ENCODE data around the gene GBE1.
A peak's percentile ranks its signal among the peaks of the same experiment; 100 is the strongest.

The GBE1 gene

GRCh38 chr3:81624756-81625155 lies 136.7 kb downstream of the GBE1 start:
- WGBS: 100% methylated on average over 1 of the region's 2 CpGs
- DNase-seq: no peak
- Histone ChIP-seq H3K4me3 (ENCODE audit: insufficient read depth in 1 of 2, low read depth in 1 of 2, low read length in 2 of 2) (no peak overlapping the region), H3K27ac (ENCODE audit: low read length, poor library complexity, severe bottlenecking) (no peak overlapping the region), H3K36me3 (ENCODE audit: control insufficient read depth in 1 of 2, insufficient read depth in 2 of 2, low read depth in 1 of 2, low read length in 2 of 2) (peaks cover 3 to 58% of the 10 kb centered on the region in 2 experiments), H3K27me3 (ENCODE audit: control insufficient read depth in 1 of 2, insufficient read depth in 1 of 2, low read length in 2 of 2) (no peaks in the 10 kb centered on the region), H2AFZ (ENCODE audit: low read depth, low read length) (no peak overlapping the region), H3K79me1 (replicated peaks; ENCODE audit: low read length, poor library complexity, severe bottlenecking) (peaks cover 7% of the 10 kb centered on the region), H2BK12ac (ENCODE audit: low read length in 2 of 2) (no peak overlapping the region), H3K9me3 (ENCODE audit: control insufficient read depth, low read length) (no peaks in the 10 kb centered on the region), H4K91ac (ENCODE audit: low read length) (no peak overlapping the region), H3K23ac (ENCODE audit: low read length in 2 of 2) (no peak overlapping the region), H3K9ac (ENCODE audit: low read length) (no peak overlapping the region), H2BK5ac (ENCODE audit: low read depth, low read length, poor library complexity, severe bottlenecking) (no peak overlapping the region), H3K18ac (ENCODE audit: low read depth in 1 of 2, low read length in 2 of 2) (no peak overlapping the region), H3K4me1 (ENCODE audit: control insufficient read depth, insufficient read depth, low read depth, low read length) (no peaks in the 10 kb centered on the region), H4K8ac (ENCODE audit: low read length) (no peak overlapping the region), H2AK5ac (ENCODE audit: low read length, severe bottlenecking) (no peak overlapping the region), H3K4me2 (ENCODE audit: low read length, poor library complexity, severe bottlenecking) (no peak overlapping the region), H2BK15ac (ENCODE audit: low read depth, poor library complexity, severe bottlenecking) (no peak overlapping the region), H3K14ac (ENCODE audit: low read length in 2 of 2) (no peak overlapping the region), H3K4ac (ENCODE audit: low read depth in 1 of 2, low read length in 2 of 2) (no peak overlapping the region), H2BK120ac (ENCODE audit: low read depth, low read length) (no peak overlapping the region)

DNA sequence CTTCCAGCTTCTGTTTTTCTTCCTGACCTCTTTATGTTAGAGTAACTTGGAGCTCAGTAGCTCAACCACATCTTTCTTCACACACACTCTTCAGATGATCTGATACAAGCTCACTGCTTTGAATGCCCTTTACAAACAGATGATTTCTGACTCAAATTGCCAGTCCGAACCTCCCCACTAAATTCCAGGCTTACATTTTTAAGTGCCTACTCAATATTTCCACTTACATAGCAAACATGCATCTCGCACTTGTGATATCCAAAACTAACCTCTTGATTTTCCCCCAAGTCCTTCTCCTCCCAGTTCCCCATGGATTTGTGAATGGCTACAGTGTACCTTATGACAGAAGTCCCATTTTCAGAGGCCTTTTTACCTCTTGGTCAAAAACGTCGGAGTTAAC lies 139.1 kb downstream of the GBE1 start:
- no peak overlapping the region for H2BK120ac ChIP-seq (ENCODE audit: low read depth, low read length)
- no peak overlapping the region for H3K27ac ChIP-seq (ENCODE audit: low read length, poor library complexity, severe bottlenecking)
- H3K79me1 ChIP-seq (replicated peaks; ENCODE audit: low read length, poor library complexity, severe bottlenecking): peaks cover 7% of the 10 kb centered on the region
- no peak overlapping the region for H3K14ac ChIP-seq (ENCODE audit: low read length in 2 of 2)
- H3K9ac ChIP-seq (ENCODE audit: low read length): no peak overlapping the region
- H3K4me3 ChIP-seq (ENCODE audit: insufficient read depth in 1 of 2, low read depth in 1 of 2, low read length in 2 of 2): no peak overlapping the region
- no peak overlapping the region for H2BK15ac ChIP-seq (ENCODE audit: low read depth, poor library complexity, severe bottlenecking)
- H2AK5ac ChIP-seq (ENCODE audit: low read length, severe bottlenecking): no peak overlapping the region
- peak; percentile 3 for DNase-seq
- H3K9me3 ChIP-seq (ENCODE audit: control insufficient read depth, low read length): no peaks in the 10 kb centered on the region
- WGBS: 89% methylated on average over 4 of the region's 4 CpGs
- H2BK5ac ChIP-seq (ENCODE audit: low read depth, low read length, poor library complexity, severe bottlenecking): no peak overlapping the region
- H3K4ac ChIP-seq (ENCODE audit: low read depth in 1 of 2, low read length in 2 of 2): no peak overlapping the region
- no peak overlapping the region for H3K23ac ChIP-seq (ENCODE audit: low read length in 2 of 2)
- H2AFZ ChIP-seq (ENCODE audit: low read depth, low read length): no peak overlapping the region
- H4K91ac ChIP-seq (ENCODE audit: low read length): no peak overlapping the region
- no peaks in the 10 kb centered on the region for H3K4me1 ChIP-seq (ENCODE audit: control insufficient read depth, insufficient read depth, low read depth, low read length)
- no peak overlapping the region for H3K18ac ChIP-seq (ENCODE audit: low read depth in 1 of 2, low read length in 2 of 2)
- no peak overlapping the region for H4K8ac ChIP-seq (ENCODE audit: low read length)
- H3K36me3 ChIP-seq (ENCODE audit: control insufficient read depth in 1 of 2, insufficient read depth in 2 of 2, low read depth in 1 of 2, low read length in 2 of 2): peaks cover 3 to 62% of the 10 kb centered on the region in 2 experiments
- H3K4me2 ChIP-seq (ENCODE audit: low read length, poor library complexity, severe bottlenecking): no peak overlapping the region
- H3K27me3 ChIP-seq (ENCODE audit: control insufficient read depth in 1 of 2, insufficient read depth in 1 of 2, low read length in 2 of 2): no peaks in the 10 kb centered on the region
- no peak overlapping the region for H2BK12ac ChIP-seq (ENCODE audit: low read length in 2 of 2)

GRCh38 chr3:81621277-81621676 lies 140.2 kb downstream of the GBE1 start:
- Histone ChIP-seq H3K9me3 (ENCODE audit: control insufficient read depth, low read length) (no peaks in the 10 kb centered on the region), H3K9ac (ENCODE audit: low read length) (no peak overlapping the region), H4K91ac (ENCODE audit: low read length) (no peak overlapping the region), H3K18ac (ENCODE audit: low read depth in 1 of 2, low read length in 2 of 2) (no peak overlapping the region), H3K4me1 (ENCODE audit: control insufficient read depth, insufficient read depth, low read depth, low read length) (no peaks in the 10 kb centered on the region), H3K14ac (ENCODE audit: low read length in 2 of 2) (no peak overlapping the region), H3K36me3 (ENCODE audit: control insufficient read depth in 1 of 2, insufficient read depth in 2 of 2, low read depth in 1 of 2, low read length in 2 of 2) (peaks cover 3 to 60% of the 10 kb centered on the region in 2 experiments), H2BK15ac (ENCODE audit: low read depth, poor library complexity, severe bottlenecking) (no peak overlapping the region), H3K23ac (ENCODE audit: low read length in 2 of 2) (no peak overlapping the region), H2AFZ (ENCODE audit: low read depth, low read length) (no peak overlapping the region), H3K79me1 (replicated peaks; ENCODE audit: low read length, poor library complexity, severe bottlenecking) (peaks cover 7% of the 10 kb centered on the region), H3K27me3 (ENCODE audit: control insufficient read depth in 1 of 2, insufficient read depth in 1 of 2, low read length in 2 of 2) (no peaks in the 10 kb centered on the region), H2BK120ac (ENCODE audit: low read depth, low read length) (no peak overlapping the region), H2BK12ac (ENCODE audit: low read length in 2 of 2) (no peak overlapping the region), H3K4me2 (ENCODE audit: low read length, poor library complexity, severe bottlenecking) (no peak overlapping the region), H2BK5ac (ENCODE audit: low read depth, low read length, poor library complexity, severe bottlenecking) (no peak overlapping the region), H4K8ac (ENCODE audit: low read length) (no peak overlapping the region), H2AK5ac (ENCODE audit: low read length, severe bottlenecking) (no peak overlapping the region), H3K4ac (ENCODE audit: low read depth in 1 of 2, low read length in 2 of 2) (no peak overlapping the region), H3K4me3 (ENCODE audit: insufficient read depth in 1 of 2, low read depth in 1 of 2, low read length in 2 of 2) (no peak overlapping the region), H3K27ac (ENCODE audit: low read length, poor library complexity, severe bottlenecking) (no peak overlapping the region)
- no peak for DNase-seq
- WGBS: 93% methylated on average over 5 of the region's 5 CpGs

DNA sequence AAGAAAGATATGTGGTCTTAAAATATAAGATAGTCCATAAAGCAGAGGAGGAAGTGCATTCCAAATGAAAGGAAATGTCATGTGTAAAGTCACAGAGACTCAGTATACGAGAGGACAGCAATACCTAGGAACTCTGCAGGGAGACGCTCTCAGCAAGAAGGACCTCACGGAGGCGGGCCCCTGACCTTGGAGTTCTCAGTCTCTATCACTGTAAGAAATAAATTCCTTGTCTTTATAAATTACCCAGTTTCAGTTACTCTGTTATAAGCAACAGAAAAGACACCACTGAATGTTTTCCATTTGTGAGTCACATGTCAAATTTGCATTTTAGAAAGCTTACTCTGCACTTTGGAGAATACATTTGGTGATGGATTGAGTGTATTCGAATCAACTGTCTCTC lies 140.6 kb downstream of the GBE1 start:
- Histone ChIP-seq H3K23ac (ENCODE audit: low read length in 2 of 2) (no peak overlapping the region), H3K4me3 (ENCODE audit: insufficient read depth in 1 of 2, low read depth in 1 of 2, low read length in 2 of 2) (no peak overlapping the region), H3K14ac (ENCODE audit: low read length in 2 of 2) (no peak overlapping the region), H2BK15ac (ENCODE audit: low read depth, poor library complexity, severe bottlenecking) (no peak overlapping the region), H2BK12ac (ENCODE audit: low read length in 2 of 2) (no peak overlapping the region), H4K8ac (ENCODE audit: low read length) (no peak overlapping the region), H3K36me3 (ENCODE audit: control insufficient read depth in 1 of 2, insufficient read depth in 2 of 2, low read depth in 1 of 2, low read length in 2 of 2) (peaks cover 3 to 62% of the 10 kb centered on the region in 2 experiments), H3K18ac (ENCODE audit: low read depth in 1 of 2, low read length in 2 of 2) (no peak overlapping the region), H3K9me3 (ENCODE audit: control insufficient read depth, low read length) (no peaks in the 10 kb centered on the region), H2BK5ac (ENCODE audit: low read depth, low read length, poor library complexity, severe bottlenecking) (no peak overlapping the region), H3K4me1 (ENCODE audit: control insufficient read depth, insufficient read depth, low read depth, low read length) (no peaks in the 10 kb centered on the region), H3K27ac (ENCODE audit: low read length, poor library complexity, severe bottlenecking) (no peak overlapping the region), H2AK5ac (ENCODE audit: low read length, severe bottlenecking) (no peak overlapping the region), H3K9ac (ENCODE audit: low read length) (no peak overlapping the region), H3K27me3 (ENCODE audit: control insufficient read depth in 1 of 2, insufficient read depth in 1 of 2, low read length in 2 of 2) (no peaks in the 10 kb centered on the region), H3K79me1 (replicated peaks; ENCODE audit: low read length, poor library complexity, severe bottlenecking) (peaks cover 7% of the 10 kb centered on the region), H4K91ac (ENCODE audit: low read length) (no peak overlapping the region), H2BK120ac (ENCODE audit: low read depth, low read length) (no peak overlapping the region), H3K4ac (ENCODE audit: low read depth in 1 of 2, low read length in 2 of 2) (no peak overlapping the region), H2AFZ (ENCODE audit: low read depth, low read length) (no peak overlapping the region), H3K4me2 (ENCODE audit: low read length, poor library complexity, severe bottlenecking) (no peak overlapping the region)
- 97% methylated on average over 4 of the region's 5 CpGs for WGBS
- no peak for DNase-seq

All from mesenchymal stem cell (in vitro differentiated cells and primary cell).